Measurements from ENCODE around the gene CRISPLD2. TPM values are rescaled to one million over a fixed set of nuclear protein-coding genes. Genes with fewer than 3 reads are reported as not detected.

The CRISPLD2 gene
- total RNA-seq, 1 donor from 2014 or later: not detected

- H3K4me3 Mint-ChIP-seq: no peak overlapping the region
- H3K36me3 Mint-ChIP-seq (ENCODE audit: low read depth): peaks cover 12% of the 10 kb centered on the region
- DNase-seq: no peak
- no peak for ATAC-seq (ENCODE audit: low read depth)
- no peak for TF ChIP-seq CTCF (IDR thresholded peaks at IDR 0.05)
- H3K9me3 Mint-ChIP-seq: no peaks in the 10 kb centered on the region
- H3K4me1 Mint-ChIP-seq: no peaks in the 10 kb centered on the region
- intact Hi-C loops (cut with micrococcal nuclease): no loop called here
- H3K27me3 Mint-ChIP-seq: no peaks in the 10 kb centered on the region
- POLR2A ChIA-PET: no interaction called here
- CTCF ChIA-PET: no interaction called here
- no peak overlapping the region for H3K27ac Mint-ChIP-seq
Observed at GRCh38 chr16:84791088-84791487, 28.7 kb upstream of the CRISPLD2 start.

- DNase-seq (no peak), ATAC-seq (ENCODE audit: low read depth) (no peak)
- Mint-ChIP-seq H3K27ac (no peak overlapping the region), H3K9me3 (no peaks in the 10 kb centered on the region), H3K27me3 (no peaks in the 10 kb centered on the region), H3K36me3 (ENCODE audit: low read depth) (peaks cover 11% of the 10 kb centered on the region), H3K4me1 (no peaks in the 10 kb centered on the region), H3K4me3 (no peak overlapping the region)
- intact Hi-C loops (cut with micrococcal nuclease): no loop called here
- POLR2A ChIA-PET: no interaction called here
- TF ChIP-seq CTCF (IDR thresholded peaks at IDR 0.05): no peak
- CTCF ChIA-PET: no interaction called here
Observed at GRCh38 chr16:84791501-84791900, 28.3 kb upstream of the CRISPLD2 start.

GRCh38 chr16:84794186-84794585 is 25.6 kb upstream of the CRISPLD2 start:
- no peak overlapping the region for H3K4me3 Mint-ChIP-seq
- CTCF ChIA-PET: no interaction called here
- H3K27me3 Mint-ChIP-seq: no peaks in the 10 kb centered on the region
- H3K27ac Mint-ChIP-seq: no peak overlapping the region
- no peak for ATAC-seq (ENCODE audit: low read depth)
- H3K36me3 Mint-ChIP-seq (ENCODE audit: low read depth): peaks cover 7% of the 10 kb centered on the region
- H3K4me1 Mint-ChIP-seq: no peaks in the 10 kb centered on the region
- peaks cover 2% of the 10 kb centered on the region for H3K9me3 Mint-ChIP-seq
- POLR2A ChIA-PET: no interaction called here
- intact Hi-C loops (cut with micrococcal nuclease): no loop called here
- no peak for DNase-seq
- TF ChIP-seq CTCF (IDR thresholded peaks at IDR 0.05): no peak

- H3K27me3 Mint-ChIP-seq: no peaks in the 10 kb centered on the region
- ATAC-seq (ENCODE audit: low read depth): no peak
- peaks cover 2% of the 10 kb centered on the region for H3K9me3 Mint-ChIP-seq
- TF ChIP-seq CTCF (IDR thresholded peaks at IDR 0.05): no peak
- CTCF ChIA-PET: no interaction called here
- intact Hi-C loops (cut with micrococcal nuclease): no loop called here
- no peaks in the 10 kb centered on the region for H3K4me1 Mint-ChIP-seq
- H3K4me3 Mint-ChIP-seq: no peak overlapping the region
- no peak overlapping the region for H3K27ac Mint-ChIP-seq
- POLR2A ChIA-PET: no interaction called here
- H3K36me3 Mint-ChIP-seq (ENCODE audit: low read depth): peaks cover 7% of the 10 kb centered on the region
- no peak for DNase-seq
Observed at GRCh38 chr16:84794626-84795025, 25.2 kb upstream of the CRISPLD2 start.

- TF ChIP-seq CTCF (IDR thresholded peaks at IDR 0.05): no peak
- Mint-ChIP-seq H3K4me1 (no peaks in the 10 kb centered on the region), H3K36me3 (ENCODE audit: low read depth) (peaks cover 7% of the 10 kb centered on the region), H3K9me3 (peaks cover 2% of the 10 kb centered on the region), H3K27ac (no peak overlapping the region), H3K4me3 (no peak overlapping the region), H3K27me3 (no peaks in the 10 kb centered on the region)
- DNase-seq: no peak
- no peak for ATAC-seq (ENCODE audit: low read depth)
- POLR2A ChIA-PET: no interaction called here
- intact Hi-C loops (cut with micrococcal nuclease): no loop called here
- CTCF ChIA-PET: no interaction called here
Observed at GRCh38 chr16:84795329-84796053, 24.3 kb upstream of the CRISPLD2 start.

Data from activated B cell treated with CpG ODN at 0.5 μM for 24 hours (primary cell).